Esophagus muscularis mucosa (tissue), 4 donors: ENCODE measurements around the gene DLG5. TPM values are rescaled to one million over a fixed set of nuclear protein-coding genes. Genes with fewer than 3 reads are reported as not detected.

Source experiments
- DNase-seq: peaks from one replicate; pipeline ENCODE4 v3.0.0-alpha.2; 2017; ENCODE audit errors: extremely low spot score
- H3K27ac ChIP-seq, 4 donors: fragments of 200-600 bp; sonication (generic); replicated peaks in 1 of 4; 1 replicate in 3 of 4; 2 replicates in 1 of 4; pipeline ENCODE4 v1.5.1; 2016 to 2019; ENCODE audit warnings: mild to moderate bottlenecking in 1 of 4
- H3K27me3 ChIP-seq, 4 donors: fragments of 200-600 bp; sonication (generic); one replicate each; pipeline versions ENCODE4 v1.5.1 to v1.6.0; 2016 to 2019
- H3K36me3 ChIP-seq, 4 donors: fragments of 200-600 bp; sonication (generic); one replicate each; pipeline ENCODE4 v1.5.1; 2016 to 2019
- H3K4me1 ChIP-seq, 4 donors: fragments of 200-600 bp; sonication (generic); one replicate each; pipeline ENCODE4 v1.5.1; 2016 to 2019
- H3K4me3 ChIP-seq, 4 donors: fragments of 200-600 bp; sonication (generic); 1 replicate in 2 of 4; 2 replicates in 2 of 4; pipeline ENCODE4 v1.5.1; 2016 to 2019; ENCODE audit warnings: mild to moderate bottlenecking in 4 of 4, moderate library complexity in 1 of 4
- H3K9me3 ChIP-seq, 4 donors: fragments of 200-600 bp; sonication (generic); 1 replicate in 3 of 4; 2 replicates in 1 of 4; pipeline ENCODE4 v1.5.1; 2016 to 2019
- EP300 ChIP-seq: sonication (generic); formaldehyde crosslinking; IDR thresholded peaks from one replicate; pipeline ENCODE4 v1.6.1; 2017; ENCODE audit warnings: antibody characterized with exemption
- POLR2A ChIP-seq: fragments of 450-650 bp; IDR thresholded peaks from one replicate; pipeline ENCODE4 v1.6.1; 2017; ENCODE audit warnings: antibody characterized with exemption, moderate library complexity, mild to moderate bottlenecking, low read depth
- POLR2AphosphoS5 ChIP-seq, 2 donors: sonication (generic); formaldehyde crosslinking; IDR thresholded peaks; one replicate each; pipeline ENCODE4 v1.6.1; 2017; ENCODE audit warnings: antibody characterized with exemption in 2 of 2
- WGBS: methylation state at CpG from one replicate; pipeline ENCODE4 v1.1.5; 2018; 5-methylcytosine and 5-hydroxymethylcytosine counted together
- intact Hi-C: fragments of 100-400 bp; cut with DNase I; formaldehyde crosslinking; loops from one replicate; pipeline ENCODE4 v1.15.1; 2023
- total RNA-seq, 4 donors: library from RNA; depleted of rRNA; stranded (reverse); fragments of >200 nt; gene quantifications; one replicate each; pipeline versions ENCODE4 v1.1.0 to v1.2.1, GENCODE V29; 2016
- TF ChIP-seq, protein P1 (sequence below), 3 experiments: fragments of 200-600 bp in 2 of 3; fragments of 450-650 bp in 1 of 3; sonication (generic) in 2 of 3; IDR thresholded peaks; one replicate each; pipeline ENCODE4 v1.5.1; 2017 to 2019; ENCODE audit warnings: antibody characterized with exemption in 3 of 3, mild to moderate bottlenecking in 2 of 3, moderate library complexity in 1 of 3

DLG5 gene
- total RNA-seq, 4 donors from 2014 or later, result 55.7 to 120 (median 76.6) TPM

DNA sequence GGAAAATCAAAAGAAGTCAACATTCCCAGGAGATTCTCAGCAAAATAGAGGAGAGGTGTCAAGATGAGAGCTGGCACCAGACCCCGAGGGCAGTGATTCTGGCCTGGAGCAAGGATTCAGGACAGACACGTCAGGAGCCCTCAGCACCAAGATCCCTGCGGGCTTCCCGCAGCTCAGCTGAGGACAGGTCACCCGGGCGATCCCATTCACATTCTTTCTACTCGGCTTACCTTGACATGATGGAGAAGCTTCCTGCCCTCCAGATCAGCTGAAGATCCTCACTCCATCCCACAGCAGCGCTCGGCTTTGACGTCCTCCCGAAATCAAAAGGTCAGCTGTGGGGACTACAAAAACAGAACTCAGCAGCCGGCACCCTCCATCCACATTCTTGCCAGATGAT lies 139.1 kb downstream of the DLG5 start:
- Histone ChIP-seq H3K4me1 (no peaks in the 10 kb centered on the region), H3K9me3 (no peaks in the 10 kb centered on the region), H3K27ac (no peak overlapping the region), H3K4me3 (no peak overlapping the region), H3K36me3 (peaks cover 18 to 83% (median 48%) of the 10 kb centered on the region in 4 donors), H3K27me3 (no peaks in the 10 kb centered on the region)
- intact Hi-C loops, result no loop called here
- 94% methylated on average over 12 of the region's 12 CpGs for WGBS
- TF ChIP-seq, protein P1, sequence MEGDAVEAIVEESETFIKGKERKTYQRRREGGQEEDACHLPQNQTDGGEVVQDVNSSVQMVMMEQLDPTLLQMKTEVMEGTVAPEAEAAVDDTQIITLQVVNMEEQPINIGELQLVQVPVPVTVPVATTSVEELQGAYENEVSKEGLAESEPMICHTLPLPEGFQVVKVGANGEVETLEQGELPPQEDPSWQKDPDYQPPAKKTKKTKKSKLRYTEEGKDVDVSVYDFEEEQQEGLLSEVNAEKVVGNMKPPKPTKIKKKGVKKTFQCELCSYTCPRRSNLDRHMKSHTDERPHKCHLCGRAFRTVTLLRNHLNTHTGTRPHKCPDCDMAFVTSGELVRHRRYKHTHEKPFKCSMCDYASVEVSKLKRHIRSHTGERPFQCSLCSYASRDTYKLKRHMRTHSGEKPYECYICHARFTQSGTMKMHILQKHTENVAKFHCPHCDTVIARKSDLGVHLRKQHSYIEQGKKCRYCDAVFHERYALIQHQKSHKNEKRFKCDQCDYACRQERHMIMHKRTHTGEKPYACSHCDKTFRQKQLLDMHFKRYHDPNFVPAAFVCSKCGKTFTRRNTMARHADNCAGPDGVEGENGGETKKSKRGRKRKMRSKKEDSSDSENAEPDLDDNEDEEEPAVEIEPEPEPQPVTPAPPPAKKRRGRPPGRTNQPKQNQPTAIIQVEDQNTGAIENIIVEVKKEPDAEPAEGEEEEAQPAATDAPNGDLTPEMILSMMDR (IDR thresholded peaks at IDR 0.05), result no peak
- TF ChIP-seq EP300 (no peak), POLR2AphosphoS5 (IDR thresholded peaks at IDR 0.05) (no peak), POLR2A (no peak)
- DNase-seq, result no peak

DNA sequence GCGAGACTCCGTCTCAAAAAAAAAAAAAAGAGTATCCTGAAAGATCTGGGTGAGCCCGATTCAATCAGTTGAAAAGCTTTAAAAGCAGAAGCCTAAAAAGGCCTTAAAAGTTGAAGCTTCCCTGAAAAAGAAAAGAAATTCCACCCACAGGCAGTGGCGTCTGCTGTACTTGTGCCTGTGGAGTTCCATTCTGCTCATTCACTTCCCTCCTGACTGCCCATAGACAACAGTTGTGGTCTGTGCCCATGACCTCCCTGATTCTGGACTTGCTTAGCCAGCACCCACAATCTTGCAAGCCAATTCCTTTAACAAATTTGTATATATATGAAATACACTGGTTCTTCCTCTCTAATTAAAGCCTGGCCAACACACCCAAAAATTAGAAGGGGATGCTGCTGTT lies 141.7 kb downstream of the DLG5 start:
- intact Hi-C loops, result no loop called here
- WGBS, result 88% methylated on average over 4 of the region's 4 CpGs
- Histone ChIP-seq H3K4me1 (no peaks in the 10 kb centered on the region), H3K36me3 (peaks cover 0 to 83% (median 42%) of the 10 kb centered on the region in 4 donors), H3K27me3 (no peaks in the 10 kb centered on the region), H3K9me3 (no peaks in the 10 kb centered on the region), H3K4me3 (no peak overlapping the region), H3K27ac (no peak overlapping the region)
- no peak for DNase-seq
- TF ChIP-seq POLR2A (no peak), EP300 (no peak), POLR2AphosphoS5 (IDR thresholded peaks at IDR 0.05) (no peak)
- TF ChIP-seq, protein P1 (IDR thresholded peaks at IDR 0.05), result no peak

GRCh38 chr10:77782328-77783061 lies 144.1 kb downstream of the DLG5 start:
- WGBS, result 95% methylated on average over 8 of the region's 8 CpGs
- no peaks in the 10 kb centered on the region for H3K27me3 ChIP-seq
- DNase-seq, result no peak
- no peaks in the 10 kb centered on the region for H3K9me3 ChIP-seq
- no peak overlapping the region for H3K4me3 ChIP-seq
- peaks cover 0 to 67% (median 31%) of the 10 kb centered on the region in 4 donors for H3K36me3 ChIP-seq
- no peaks in the 10 kb centered on the region for H3K4me1 ChIP-seq
- TF ChIP-seq POLR2AphosphoS5 (IDR thresholded peaks at IDR 0.05) (no peak), POLR2A (no peak), EP300 (no peak)
- TF ChIP-seq, protein P1 (IDR thresholded peaks at IDR 0.05), result no peak
- no peak overlapping the region for H3K27ac ChIP-seq
- intact Hi-C loops, result no loop called here

DNA sequence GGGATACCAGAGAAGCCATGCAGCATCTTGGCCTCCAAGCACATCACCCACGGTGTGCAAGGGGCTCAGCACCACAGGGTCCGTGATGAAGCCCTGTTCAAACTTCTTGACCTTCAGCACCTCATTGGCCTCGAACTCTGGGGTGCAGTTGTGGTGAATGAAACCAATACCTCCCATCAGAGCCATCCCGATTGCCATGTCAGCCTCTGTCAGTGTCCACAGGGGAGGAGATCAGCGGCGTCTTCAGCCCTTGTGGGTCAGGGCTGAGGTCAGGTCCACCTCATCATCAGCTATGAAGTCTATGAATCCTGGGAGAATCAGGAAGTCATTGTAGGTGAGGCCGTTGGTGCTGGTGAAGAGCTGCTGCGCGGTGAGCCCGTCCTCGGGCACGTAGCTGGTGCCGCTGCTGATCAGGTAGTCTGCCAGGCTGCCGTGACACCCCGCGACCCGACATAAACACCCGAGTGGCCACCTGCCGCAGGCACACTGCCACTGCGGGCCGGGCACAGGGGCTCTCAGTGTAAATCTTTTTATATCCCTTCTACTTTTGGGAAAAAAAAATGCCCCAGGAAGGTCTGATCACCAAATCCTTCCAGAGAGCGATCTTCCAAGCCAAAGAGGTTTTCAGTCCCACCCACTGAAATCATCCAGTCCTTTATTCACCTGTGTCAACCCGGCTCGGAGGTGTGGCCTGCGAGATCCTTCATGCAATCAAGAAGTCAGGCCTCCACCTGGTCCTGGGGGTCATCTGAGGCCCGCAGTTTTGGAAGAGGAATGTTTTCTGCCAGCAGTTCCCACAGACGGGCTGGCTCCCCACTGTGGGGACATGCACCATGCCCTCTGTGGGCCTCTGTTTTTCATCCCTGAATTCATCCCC lies 144.9 kb downstream of the DLG5 start:
- Histone ChIP-seq H3K9me3 (peaks cover 0 to 7% (median 3%) of the 10 kb centered on the region in 4 donors), H3K27me3 (no peaks in the 10 kb centered on the region), H3K4me3 (no peak overlapping the region), H3K36me3 (peaks cover 0 to 59% (median 30%) of the 10 kb centered on the region in 4 donors), H3K4me1 (no peaks in the 10 kb centered on the region), H3K27ac (no peak overlapping the region)
- no peak for DNase-seq
- intact Hi-C loops, result no loop called here
- TF ChIP-seq POLR2A, result no peak
- TF ChIP-seq, protein P1 (IDR thresholded peaks at IDR 0.05), result no peak
- no peak for TF ChIP-seq EP300
- no peak for TF ChIP-seq POLR2AphosphoS5 (IDR thresholded peaks at IDR 0.05)
- WGBS, result 97% methylated on average over 20 of the region's 27 CpGs
